Peyer's patch (tissue), 4 donors: Measurements from ENCODE around the gene GIMD1. TPM values are rescaled to one million over a fixed set of nuclear protein-coding genes. Genes with fewer than 3 reads are reported as not detected.

ENCODE experiments used
- DNase-seq, 3 donors: peaks; one replicate each; pipeline ENCODE4 v3.0.0-alpha.2; 2017 to 2019
- H3K27ac ChIP-seq, 4 donors: fragments of 200-600 bp; sonication (generic); one replicate each; pipeline ENCODE4 v1.5.1; 2016 to 2019
- H3K27me3 ChIP-seq, 2 donors: fragments of 200-600 bp; sonication (generic); one replicate each; pipeline ENCODE4 v1.5.1; 2019
- H3K36me3 ChIP-seq, 3 donors: fragments of 200-600 bp; sonication (generic); one replicate each; pipeline ENCODE4 v1.5.1; 2016 to 2019
- H3K4me1 ChIP-seq, 4 donors: fragments of 200-600 bp; sonication (generic); one replicate each; pipeline ENCODE4 v1.5.1; 2016 to 2019
- H3K4me3 ChIP-seq, 4 donors: fragments of 200-600 bp; sonication (generic); 1 replicate in 3 of 4; 2 replicates in 1 of 4; pipeline ENCODE4 v1.5.1; 2016 to 2019; ENCODE audit warnings: mild to moderate bottlenecking in 1 of 4
- H3K9me3 ChIP-seq, 4 donors: fragments of 200-600 bp; sonication (generic); one replicate each; pipeline ENCODE4 v1.5.1; 2016 to 2019; ENCODE audit warnings: mild to moderate bottlenecking in 1 of 4
- POLR2A ChIP-seq, 2 donors: fragments of 450-650 bp; IDR thresholded peaks; one replicate each; pipeline ENCODE4 v1.5.1; 2017; ENCODE audit warnings: antibody characterized with exemption in 2 of 2, mild to moderate bottlenecking in 2 of 2, moderate library complexity in 2 of 2
- total RNA-seq, 4 donors: library from RNA; depleted of rRNA; stranded (reverse); fragments of >200 nt; gene quantifications; one replicate each; pipeline ENCODE4 v1.1.0, GENCODE V29; 2016
- TF ChIP-seq, protein P1 (sequence below), 6 experiments: fragments of 450-650 bp in 4 of 6; fragments of 200-600 bp in 2 of 6; sonication (generic) in 1 of 6; IDR thresholded peaks; one replicate each; pipeline ENCODE4 v1.5.1; 2017 to 2019; ENCODE audit warnings: antibody characterized with exemption in 6 of 6, mild to moderate bottlenecking in 3 of 6, moderate library complexity in 1 of 6

GIMD1 gene
- total RNA-seq, 4 donors from 2014 or later = 3.1 to 27.5 TPM; not detected in 2

DNA sequence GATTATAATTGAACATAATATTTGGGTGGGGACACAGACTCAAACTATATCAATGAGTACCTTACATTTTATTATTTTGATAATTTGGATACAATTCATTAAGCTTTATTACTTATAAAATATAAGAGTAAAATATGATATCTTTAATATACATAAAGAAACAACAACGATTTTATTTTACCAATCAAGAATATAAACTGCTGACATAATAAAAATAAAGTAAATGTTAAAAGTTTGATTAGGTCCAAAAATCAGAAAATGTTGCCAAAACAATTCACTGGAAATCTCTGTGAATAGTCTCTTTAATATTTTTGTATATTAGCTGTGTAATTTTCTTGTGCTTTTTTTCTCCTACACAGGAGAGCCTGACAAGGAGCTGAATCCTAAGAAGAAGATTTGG is 21.4 kb downstream of the GIMD1 start:
- TF ChIP-seq POLR2A (IDR thresholded peaks at IDR 0.05) = no peak
- TF ChIP-seq, protein P1, sequence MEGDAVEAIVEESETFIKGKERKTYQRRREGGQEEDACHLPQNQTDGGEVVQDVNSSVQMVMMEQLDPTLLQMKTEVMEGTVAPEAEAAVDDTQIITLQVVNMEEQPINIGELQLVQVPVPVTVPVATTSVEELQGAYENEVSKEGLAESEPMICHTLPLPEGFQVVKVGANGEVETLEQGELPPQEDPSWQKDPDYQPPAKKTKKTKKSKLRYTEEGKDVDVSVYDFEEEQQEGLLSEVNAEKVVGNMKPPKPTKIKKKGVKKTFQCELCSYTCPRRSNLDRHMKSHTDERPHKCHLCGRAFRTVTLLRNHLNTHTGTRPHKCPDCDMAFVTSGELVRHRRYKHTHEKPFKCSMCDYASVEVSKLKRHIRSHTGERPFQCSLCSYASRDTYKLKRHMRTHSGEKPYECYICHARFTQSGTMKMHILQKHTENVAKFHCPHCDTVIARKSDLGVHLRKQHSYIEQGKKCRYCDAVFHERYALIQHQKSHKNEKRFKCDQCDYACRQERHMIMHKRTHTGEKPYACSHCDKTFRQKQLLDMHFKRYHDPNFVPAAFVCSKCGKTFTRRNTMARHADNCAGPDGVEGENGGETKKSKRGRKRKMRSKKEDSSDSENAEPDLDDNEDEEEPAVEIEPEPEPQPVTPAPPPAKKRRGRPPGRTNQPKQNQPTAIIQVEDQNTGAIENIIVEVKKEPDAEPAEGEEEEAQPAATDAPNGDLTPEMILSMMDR (IDR thresholded peaks at IDR 0.05) = no peak
- no peak for DNase-seq
- H3K27me3 ChIP-seq = no peaks in the 10 kb centered on the region
- no peak overlapping the region for H3K4me3 ChIP-seq
- no peak overlapping the region for H3K27ac ChIP-seq
- H3K36me3 ChIP-seq = peaks cover 0 to 32% (median 0%) of the 10 kb centered on the region in 3 donors
- no peaks in the 10 kb centered on the region for H3K4me1 ChIP-seq
- H3K9me3 ChIP-seq = no peaks in the 10 kb centered on the region

DNA sequence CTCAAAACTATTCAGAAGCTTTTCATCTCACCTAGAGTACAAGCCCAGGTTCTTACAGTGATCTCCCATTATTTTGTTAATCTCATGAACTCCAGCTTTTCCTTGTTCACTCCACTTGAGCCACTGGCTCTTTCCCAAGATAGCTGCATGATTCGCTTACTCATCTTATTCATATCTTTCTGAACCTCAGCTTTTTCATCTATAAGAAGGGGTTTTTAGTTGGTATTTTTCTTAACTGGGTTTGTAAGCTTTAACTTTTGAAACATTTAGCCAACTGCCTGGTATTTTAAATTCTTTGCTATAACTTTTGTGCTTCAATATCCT is 24.0 kb downstream of the GIMD1 start:
- no peak overlapping the region for H3K4me3 ChIP-seq
- H3K9me3 ChIP-seq = no peaks in the 10 kb centered on the region
- DNase-seq = no peak
- H3K4me1 ChIP-seq = no peaks in the 10 kb centered on the region
- no peaks in the 10 kb centered on the region for H3K27me3 ChIP-seq
- no peak overlapping the region for H3K27ac ChIP-seq
- TF ChIP-seq, protein P1 (IDR thresholded peaks at IDR 0.05) = no peak
- no peak for TF ChIP-seq POLR2A (IDR thresholded peaks at IDR 0.05)
- H3K36me3 ChIP-seq = peaks cover 0 to 43% (median 0%) of the 10 kb centered on the region in 3 donors

DNA sequence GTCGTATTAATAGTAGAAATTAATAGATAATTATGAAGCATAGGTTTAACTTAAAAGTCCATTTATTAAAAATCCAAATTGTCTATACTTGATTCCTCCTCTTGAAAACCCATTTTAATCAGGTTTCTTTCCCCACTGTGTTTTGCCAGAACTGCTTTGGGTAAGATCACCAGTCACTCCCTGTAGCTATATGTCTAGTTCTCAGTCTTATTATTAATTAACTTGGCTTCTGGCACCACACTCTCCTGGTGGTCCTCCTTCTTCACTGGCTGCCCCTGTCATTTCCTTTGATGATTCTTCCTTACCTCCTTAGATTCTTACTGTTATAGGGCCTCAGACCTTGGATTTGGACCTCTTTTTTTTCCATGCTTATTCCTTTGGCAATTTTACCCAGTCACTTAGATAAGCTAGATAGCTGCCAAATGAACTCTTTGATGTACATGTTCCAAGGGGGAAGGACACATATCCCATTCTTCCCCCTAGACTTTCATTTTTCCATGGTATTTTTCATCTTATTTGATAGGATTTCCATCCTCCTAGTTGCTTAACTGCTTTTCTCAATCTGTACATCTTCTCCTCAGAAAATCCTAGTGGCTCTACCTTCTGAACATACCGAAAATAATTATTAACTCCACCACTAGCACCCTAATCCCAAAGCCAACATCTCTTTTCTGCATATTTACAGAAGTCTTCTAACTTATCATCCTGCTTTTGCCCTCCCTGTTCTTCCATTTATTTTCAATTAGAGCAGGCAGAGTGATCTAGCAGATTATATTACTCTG is 24.5 kb downstream of the GIMD1 start:
- TF ChIP-seq, protein P1 (IDR thresholded peaks at IDR 0.05) = no peak
- TF ChIP-seq POLR2A (IDR thresholded peaks at IDR 0.05) = no peak
- Histone ChIP-seq H3K4me3 (no peak overlapping the region), H3K27ac (no peak overlapping the region), H3K9me3 (no peaks in the 10 kb centered on the region), H3K27me3 (no peaks in the 10 kb centered on the region), H3K4me1 (no peaks in the 10 kb centered on the region), H3K36me3 (peaks cover 0 to 42% (median 0%) of the 10 kb centered on the region in 3 donors)
- no peak for DNase-seq

DNA sequence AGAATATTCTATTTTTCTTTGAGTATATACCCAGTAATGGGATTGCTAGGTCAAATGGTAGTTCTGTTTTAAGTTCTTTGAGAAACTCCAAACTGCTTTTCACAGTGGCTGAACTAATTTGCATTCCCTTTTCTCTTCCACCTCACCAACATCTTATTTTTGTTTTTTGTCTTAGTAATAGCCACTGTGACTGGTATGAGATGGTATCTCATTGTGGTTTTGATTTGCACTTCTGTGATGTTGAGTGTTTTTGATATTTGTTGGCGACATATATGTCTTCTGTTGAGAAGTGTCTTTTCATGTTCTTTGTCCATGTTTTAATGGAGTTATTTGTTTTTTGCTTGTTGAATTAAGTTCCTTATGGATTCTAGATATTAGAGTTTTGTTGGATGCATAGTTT is 27.8 kb downstream of the GIMD1 start:
- H3K4me1 ChIP-seq = no peaks in the 10 kb centered on the region
- H3K27me3 ChIP-seq = no peaks in the 10 kb centered on the region
- H3K4me3 ChIP-seq = no peak overlapping the region
- no peaks in the 10 kb centered on the region for H3K9me3 ChIP-seq
- TF ChIP-seq, protein P1 (IDR thresholded peaks at IDR 0.05) = no peak
- TF ChIP-seq POLR2A (IDR thresholded peaks at IDR 0.05) = no peak
- peaks cover 0 to 44% (median 3%) of the 10 kb centered on the region in 3 donors for H3K36me3 ChIP-seq
- no peak overlapping the region for H3K27ac ChIP-seq
- no peak for DNase-seq

DNA sequence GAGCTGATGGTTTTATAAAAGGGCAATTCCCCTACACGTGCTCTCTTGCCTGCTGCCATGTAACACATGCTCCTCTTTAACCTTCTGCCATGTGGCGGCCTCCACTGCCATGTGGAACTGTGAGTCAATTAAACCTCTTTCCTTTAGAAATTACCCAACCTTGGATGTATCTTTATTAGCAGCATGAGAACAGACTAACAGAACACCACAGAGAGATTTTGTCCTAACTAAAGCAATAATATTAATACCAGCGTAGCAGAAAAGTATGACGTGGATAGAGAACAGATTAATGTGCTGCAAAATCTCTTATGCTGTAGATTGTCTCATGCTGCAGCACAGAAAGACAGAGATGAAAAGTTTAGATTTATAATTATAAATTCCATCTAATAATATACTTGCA is 29.1 kb downstream of the GIMD1 start:
- H3K27ac ChIP-seq = no peak overlapping the region

More for the DNA sequence above, 29.1 kb downstream of the GIMD1 start:
- H3K4me3 ChIP-seq = no peak overlapping the region
- no peaks in the 10 kb centered on the region for H3K27me3 ChIP-seq
- H3K9me3 ChIP-seq = no peaks in the 10 kb centered on the region
- H3K4me1 ChIP-seq = no peaks in the 10 kb centered on the region
- no peak for DNase-seq
- TF ChIP-seq, protein P1 (IDR thresholded peaks at IDR 0.05) = no peak
- no peak for TF ChIP-seq POLR2A (IDR thresholded peaks at IDR 0.05)
- peaks cover 0 to 56% (median 3%) of the 10 kb centered on the region in 3 donors for H3K36me3 ChIP-seq
